H1 (cell line): ENCODE measurements around the gene SLC9A3. TPM values are rescaled to one million over a fixed set of nuclear protein-coding genes. Genes with fewer than 3 reads are reported as not detected.

ENCODE experiments used
- BCL11A ChIP-seq, 2 experiments: IDR thresholded peaks; one replicate each; pipeline ENCODE4 v1.6.1; 2011; ENCODE audit warnings: low read depth in 2 of 2, low read length in 2 of 2, mild to moderate bottlenecking in 2 of 2
- PHF8 ChIP-seq: fragments of 200-600 bp; sonication (generic); conservative IDR thresholded peaks from 2 replicates; pipeline ENCODE4 v1.7.1; 2012; ENCODE audit warnings: low read depth, mild to moderate bottlenecking, inconsistent platforms, low read length, moderate library complexity
- SP4 ChIP-seq: IDR thresholded peaks from 2 replicates; pipeline ENCODE4 v1.6.1; 2012; ENCODE audit warnings: low read length, inconsistent platforms
- polyA plus RNA-seq, 7 experiments: library from polyadenylated mRNA; depleted of rRNA in 3 of 7; stranded (reverse) in 5 of 7; unstranded in 2 of 7; fragments of >200 nt in 5 of 7; fragments of 200-250 nt in 2 of 7; gene quantifications; 1 replicate in 5 of 7; 2 replicates in 1 of 7; 4 replicates in 1 of 7; pipeline versions ENCODE4 v1.2.1 to v1.2.3, GENCODE V29; 2011 to 2013; ENCODE audit warnings: missing spikeins in 2 of 7, mixed read lengths in 2 of 7
- total RNA-seq: library from RNA; stranded (reverse); fragmentation: NEBNext Ultra II Directional; extraction: Animal tissue kit (Norgen Biotek cat#: 25700); gene quantifications from 2 replicates; pipeline ENCODE4 v1.2.1, GENCODE V29; 2021

The SLC9A3 gene
- total and polyA plus RNA-seq, 2 of the 8 experiments (the other 6 are each of a cell fraction or from before 2014, with no cell fraction given): 0.95 to 1.0 TPM

DNA sequence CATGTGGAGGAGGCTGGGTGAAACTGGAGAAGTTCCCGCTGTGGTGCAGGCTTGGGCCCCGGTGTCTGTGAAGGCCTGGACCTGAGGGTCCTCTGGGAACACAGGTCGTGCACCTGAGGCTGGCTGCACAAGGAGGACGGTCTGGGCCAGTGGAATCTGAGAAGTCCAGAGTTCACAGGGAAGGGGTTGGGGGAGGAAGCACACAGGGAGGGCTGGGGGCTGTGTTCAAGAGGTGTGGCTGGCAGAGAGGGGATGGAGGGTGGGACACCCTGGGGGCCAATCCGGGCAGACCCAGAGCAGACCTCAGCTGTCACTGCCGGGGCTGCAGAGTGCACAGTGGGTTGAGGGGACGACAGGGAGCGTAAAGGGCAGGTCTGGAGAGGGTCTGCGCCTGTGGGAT lies 2.6 kb downstream of the SLC9A3 start (continued):
- TF ChIP-seq SP4: no peak
- no peak for TF ChIP-seq BCL11A (IDR thresholded peaks at IDR 0.05; ENCODE audit: low read depth in 2 of 2, low read length in 2 of 2)
- no peak for TF ChIP-seq PHF8
